Measurements from ENCODE around the gene PRDM5.

DNA sequence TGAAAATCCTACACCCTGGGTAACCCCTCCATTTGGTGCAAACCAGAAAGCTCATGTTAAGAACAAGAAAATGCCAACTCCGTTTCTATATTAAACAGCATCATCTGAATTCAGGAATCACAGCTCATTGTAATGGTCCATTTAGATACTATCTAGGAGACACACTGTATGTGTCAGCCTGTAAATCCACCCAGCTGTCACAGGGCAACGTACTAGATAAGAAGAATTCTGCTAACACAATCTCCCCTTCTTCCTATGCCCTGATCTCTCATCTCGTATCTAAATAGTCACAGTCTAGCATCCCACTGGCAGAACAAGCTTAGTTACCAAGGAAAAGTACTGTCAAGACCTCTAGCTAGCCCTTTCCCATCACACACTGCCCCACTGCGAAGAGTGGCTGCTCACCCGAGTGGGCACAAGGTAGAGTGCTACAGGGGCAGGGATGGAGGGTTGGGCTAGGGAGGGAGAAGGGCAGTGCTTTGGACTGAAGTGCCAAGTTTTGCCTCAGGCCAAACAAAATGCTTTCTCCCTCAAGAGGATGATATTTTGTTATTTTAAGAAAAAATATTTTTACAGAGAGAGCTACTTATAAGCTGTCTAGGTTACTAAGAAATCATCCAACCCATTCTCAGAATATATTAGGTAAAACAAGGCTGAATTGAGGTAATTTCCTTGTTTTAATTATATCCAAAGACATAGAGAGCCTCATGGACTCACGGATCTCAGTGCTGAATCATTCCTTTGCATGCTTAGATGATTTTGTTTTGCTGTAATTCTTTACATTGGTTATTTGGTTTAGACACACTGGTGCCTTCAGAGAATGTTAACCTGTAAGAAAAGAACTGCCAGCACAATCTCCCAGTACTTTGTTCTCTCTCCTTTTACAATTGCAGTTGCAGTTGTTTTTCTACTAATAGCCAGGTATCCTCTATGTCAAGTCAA lies 196.6 kb downstream of the PRDM5 start:
- TF ChIP-seq, protein P1, sequence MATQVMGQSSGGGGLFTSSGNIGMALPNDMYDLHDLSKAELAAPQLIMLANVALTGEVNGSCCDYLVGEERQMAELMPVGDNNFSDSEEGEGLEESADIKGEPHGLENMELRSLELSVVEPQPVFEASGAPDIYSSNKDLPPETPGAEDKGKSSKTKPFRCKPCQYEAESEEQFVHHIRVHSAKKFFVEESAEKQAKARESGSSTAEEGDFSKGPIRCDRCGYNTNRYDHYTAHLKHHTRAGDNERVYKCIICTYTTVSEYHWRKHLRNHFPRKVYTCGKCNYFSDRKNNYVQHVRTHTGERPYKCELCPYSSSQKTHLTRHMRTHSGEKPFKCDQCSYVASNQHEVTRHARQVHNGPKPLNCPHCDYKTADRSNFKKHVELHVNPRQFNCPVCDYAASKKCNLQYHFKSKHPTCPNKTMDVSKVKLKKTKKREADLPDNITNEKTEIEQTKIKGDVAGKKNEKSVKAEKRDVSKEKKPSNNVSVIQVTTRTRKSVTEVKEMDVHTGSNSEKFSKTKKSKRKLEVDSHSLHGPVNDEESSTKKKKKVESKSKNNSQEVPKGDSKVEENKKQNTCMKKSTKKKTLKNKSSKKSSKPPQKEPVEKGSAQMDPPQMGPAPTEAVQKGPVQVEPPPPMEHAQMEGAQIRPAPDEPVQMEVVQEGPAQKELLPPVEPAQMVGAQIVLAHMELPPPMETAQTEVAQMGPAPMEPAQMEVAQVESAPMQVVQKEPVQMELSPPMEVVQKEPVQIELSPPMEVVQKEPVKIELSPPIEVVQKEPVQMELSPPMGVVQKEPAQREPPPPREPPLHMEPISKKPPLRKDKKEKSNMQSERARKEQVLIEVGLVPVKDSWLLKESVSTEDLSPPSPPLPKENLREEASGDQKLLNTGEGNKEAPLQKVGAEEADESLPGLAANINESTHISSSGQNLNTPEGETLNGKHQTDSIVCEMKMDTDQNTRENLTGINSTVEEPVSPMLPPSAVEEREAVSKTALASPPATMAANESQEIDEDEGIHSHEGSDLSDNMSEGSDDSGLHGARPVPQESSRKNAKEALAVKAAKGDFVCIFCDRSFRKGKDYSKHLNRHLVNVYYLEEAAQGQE (IDR thresholded peaks at IDR 0.05; ENCODE audit: insufficient read depth in 1 of 2, low read depth in 2 of 2, low read length in 2 of 2) = no peak
- TF ChIP-seq SIN3A (IDR thresholded peaks at IDR 0.05; ENCODE audit: borderline replicate concordance, insufficient read depth, low read length) = no peak
- no peak for TF ChIP-seq TAF1 (IDR thresholded peaks at IDR 0.05; ENCODE audit: borderline replicate concordance, insufficient read depth, low read length)
- TF ChIP-seq POLR2AphosphoS5 (IDR thresholded peaks at IDR 0.05; ENCODE audit: low read depth, low read length) = no peak
